HG02852 (cell line): ENCODE measurements around the gene CACNA1G.
A peak's percentile ranks its signal among the peaks of the same experiment; 100 is the strongest.

Experiments used
- ATAC-seq: cut with Tn5 transposase; IDR thresholded peaks from one replicate; pipeline ENCODE4 v1.9.1; 2021; ENCODE audit warnings: mild to moderate bottlenecking, moderate library complexity; ENCODE audit not compliant: unreplicated experiment

CACNA1G gene

DNA sequence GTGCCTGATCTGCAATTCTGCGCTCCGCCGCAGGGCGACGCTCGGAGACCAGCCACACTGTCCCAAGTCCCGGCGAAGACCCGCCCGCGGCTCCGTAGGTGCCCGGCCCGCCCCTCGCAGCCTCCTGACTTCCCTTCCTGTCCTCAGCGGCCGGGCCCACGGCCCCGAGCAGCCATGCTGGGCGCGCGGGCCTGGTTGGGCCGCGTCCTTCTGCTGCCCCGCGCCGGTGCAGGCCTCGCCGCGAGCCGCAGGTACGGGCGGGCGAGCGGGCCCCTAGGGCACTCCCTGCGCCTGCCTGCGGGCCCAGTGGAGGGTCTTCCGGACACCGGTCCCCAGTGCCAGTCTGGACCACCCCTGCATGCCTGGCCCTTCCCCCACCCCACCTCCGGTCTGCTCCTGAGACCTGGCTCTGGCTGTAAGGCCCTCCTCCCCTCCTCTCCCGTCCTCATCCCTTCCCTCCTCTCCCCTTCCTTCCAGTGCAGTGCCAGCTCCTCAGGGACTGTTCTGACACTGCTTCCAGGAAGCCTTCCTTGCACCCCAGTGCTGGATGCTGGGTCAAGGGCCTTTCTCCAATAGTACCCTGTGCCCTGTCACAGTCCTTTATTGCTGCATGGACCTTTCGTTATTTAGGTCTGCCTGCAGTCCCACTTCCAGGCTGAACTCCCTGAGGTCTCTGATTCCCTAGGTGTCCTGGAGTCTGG lies 13.3 kb upstream of the CACNA1G start, which contains the start of gene SPATA20:
Gene SPATA20, plus strand, starts transcription at position 140 of the 701 bp plus-strand sequence. Its CDS starts 35 bp downstream, at position 175.
- peak; percentile 70 for ATAC-seq

DNA sequence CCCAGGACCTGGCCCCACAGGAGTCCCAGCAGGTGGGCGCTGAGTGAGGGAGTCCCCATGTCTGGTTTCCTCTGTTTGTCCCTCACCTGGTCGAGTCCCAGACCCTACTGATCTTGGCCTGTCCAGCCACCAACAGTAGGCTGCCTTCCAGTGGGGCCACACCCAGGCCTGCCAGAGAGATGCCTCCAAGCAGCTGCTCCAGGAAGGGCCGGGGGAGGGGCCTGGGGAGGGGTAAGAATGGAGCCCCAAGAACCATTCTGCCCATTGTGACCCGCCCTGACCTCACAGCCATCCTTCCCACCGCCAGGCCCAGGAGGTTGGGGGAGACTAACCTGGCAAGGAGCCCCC lies 12.8 kb upstream of the CACNA1G start:
- no peak for ATAC-seq

DNA sequence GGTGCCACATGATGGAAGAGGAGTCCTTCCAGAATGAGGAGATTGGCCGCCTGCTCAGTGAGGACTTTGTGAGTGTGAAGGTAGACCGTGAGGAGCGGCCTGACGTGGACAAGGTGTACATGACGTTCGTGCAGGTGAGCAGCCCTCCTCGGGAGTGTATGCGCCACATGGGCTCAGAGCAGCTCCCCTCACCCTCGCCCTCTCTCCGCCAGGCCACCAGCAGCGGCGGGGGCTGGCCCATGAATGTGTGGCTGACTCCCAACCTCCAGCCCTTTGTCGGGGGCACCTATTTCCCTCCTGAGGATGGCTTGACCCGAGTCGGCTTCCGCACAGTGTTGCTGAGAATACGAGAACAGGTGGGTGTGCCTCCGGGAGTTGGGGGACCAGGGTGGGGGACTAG lies 11.7 kb upstream of the CACNA1G start:
- no peak for ATAC-seq

DNA sequence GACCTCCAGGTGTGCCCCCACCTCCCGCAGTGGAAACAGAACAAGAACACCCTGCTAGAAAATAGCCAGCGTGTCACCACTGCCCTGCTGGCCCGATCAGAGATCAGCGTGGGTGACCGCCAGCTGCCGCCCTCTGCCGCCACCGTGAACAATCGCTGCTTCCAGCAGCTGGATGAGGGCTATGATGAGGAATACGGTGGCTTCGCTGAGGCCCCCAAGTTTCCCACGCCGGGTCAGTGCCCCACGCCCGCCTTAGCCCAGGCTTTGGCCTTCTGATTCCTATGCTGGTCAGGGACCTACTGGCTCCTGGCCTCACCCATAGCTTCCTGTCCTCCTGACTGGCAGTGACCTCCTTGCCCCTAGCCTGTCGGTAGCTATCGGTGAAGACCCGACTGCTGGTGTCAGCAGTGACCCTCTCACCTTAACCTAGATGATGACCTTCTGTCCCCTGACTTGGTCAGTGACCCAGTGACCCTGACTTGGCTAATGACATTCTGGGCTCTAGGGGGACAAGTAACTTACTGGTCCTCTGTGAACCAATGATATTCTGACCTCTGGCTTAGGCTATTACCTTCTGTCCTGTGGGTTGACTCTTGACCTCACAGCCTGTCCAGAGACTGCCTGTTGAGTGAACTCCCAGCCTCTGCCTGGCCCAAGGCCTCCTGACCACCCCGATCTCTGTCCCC lies 11.1 kb upstream of the CACNA1G start:
- no peak for ATAC-seq

DNA sequence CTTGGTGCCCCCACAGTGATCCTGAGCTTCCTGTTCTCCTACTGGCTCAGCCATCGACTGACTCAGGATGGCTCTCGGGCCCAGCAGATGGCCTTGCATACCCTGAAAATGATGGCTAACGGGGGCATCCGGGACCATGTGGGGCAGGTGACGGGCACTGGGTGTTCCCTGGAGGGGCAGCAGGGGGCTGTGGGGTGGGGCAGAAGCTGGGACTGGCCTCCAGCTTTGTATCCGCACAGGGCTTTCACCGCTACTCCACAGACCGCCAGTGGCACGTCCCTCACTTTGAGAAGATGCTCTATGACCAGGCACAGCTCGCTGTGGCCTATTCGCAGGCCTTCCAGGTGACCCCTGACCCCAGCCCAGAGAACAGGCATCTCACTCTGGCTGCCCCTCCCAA lies 10.5 kb upstream of the CACNA1G start:
- ATAC-seq: no peak

DNA sequence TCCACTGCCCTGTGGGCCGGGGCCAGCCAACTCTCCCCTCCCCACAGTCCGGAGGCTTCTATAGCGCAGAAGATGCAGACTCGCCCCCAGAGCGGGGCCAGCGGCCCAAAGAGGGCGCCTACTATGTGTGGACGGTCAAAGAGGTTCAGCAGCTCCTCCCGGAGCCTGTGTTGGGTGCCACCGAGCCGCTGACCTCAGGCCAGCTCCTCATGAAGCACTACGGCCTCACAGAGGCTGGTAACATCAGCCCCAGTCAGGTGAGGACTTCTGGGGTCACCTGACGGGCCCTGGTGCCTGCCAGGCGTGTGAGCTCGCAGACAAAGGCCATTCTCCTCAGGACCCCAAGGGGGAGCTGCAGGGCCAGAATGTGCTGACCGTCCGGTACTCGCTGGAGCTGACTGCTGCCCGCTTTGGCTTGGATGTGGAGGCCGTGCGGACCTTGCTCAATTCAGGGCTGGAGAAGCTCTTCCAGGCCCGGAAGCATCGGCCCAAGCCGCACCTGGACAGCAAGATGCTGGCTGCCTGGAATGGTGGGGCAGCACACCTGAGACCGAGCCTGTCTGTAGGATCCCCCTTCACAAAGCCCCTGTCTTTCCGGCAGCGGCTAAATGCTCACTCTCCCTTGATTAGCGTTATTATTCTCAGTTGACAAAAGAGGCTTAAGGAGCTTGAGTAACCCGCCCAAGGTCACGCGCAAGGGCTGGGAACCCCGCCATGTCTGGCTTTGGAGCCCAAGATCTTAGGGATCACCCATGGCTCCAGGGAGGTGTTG lies 9.7 kb upstream of the CACNA1G start:
- ATAC-seq: no peak

DNA sequence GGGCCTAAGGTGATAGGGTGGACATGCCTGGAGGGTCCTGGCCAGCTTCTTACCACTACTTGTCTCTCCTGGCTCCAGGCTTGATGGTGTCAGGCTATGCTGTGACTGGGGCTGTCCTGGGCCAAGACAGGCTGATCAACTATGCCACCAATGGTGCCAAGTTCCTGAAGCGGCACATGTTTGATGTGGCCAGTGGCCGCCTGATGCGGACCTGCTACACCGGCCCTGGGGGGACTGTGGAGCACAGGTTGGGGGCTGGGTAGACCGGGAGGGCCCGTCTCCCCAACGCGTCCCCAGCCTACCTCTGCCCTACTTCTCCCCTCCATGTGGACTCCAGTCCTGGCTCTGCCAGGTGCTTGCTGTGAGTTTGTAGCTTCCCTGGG lies 9.1 kb upstream of the CACNA1G start:
- no peak for ATAC-seq

DNA sequence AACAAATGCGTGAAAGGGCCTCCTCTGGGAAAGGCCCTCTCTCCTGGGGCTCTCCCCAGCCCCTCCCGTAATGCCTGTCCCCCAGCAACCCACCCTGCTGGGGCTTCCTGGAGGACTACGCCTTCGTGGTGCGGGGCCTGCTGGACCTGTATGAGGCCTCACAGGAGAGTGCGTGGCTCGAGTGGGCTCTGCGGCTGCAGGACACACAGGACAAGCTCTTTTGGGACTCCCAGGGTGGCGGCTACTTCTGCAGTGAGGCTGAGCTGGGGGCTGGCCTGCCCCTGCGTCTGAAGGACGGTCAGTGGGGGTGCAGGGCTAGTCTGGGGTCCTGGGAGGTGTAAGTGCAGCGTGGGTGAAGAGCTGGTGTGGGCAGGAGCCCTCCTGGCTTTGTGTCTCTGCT lies 8.6 kb upstream of the CACNA1G start:
- no peak for ATAC-seq

DNA sequence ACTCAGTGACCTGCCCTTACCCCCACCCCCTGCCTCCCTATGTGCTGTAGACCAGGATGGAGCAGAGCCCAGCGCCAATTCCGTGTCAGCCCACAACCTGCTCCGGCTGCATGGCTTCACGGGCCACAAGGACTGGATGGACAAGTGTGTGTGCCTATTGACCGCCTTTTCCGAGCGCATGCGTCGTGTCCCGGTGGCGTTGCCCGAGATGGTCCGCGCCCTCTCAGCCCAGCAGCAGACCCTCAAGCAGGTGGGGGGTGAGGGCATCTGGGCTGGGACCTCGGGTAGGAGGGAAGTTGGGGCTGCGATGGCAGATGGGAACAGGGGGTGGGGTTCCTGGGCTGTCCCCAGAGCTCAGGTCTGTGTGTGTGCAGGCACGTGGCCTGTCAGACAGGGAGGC lies 6.3 kb upstream of the CACNA1G start:
- ATAC-seq: no peak

DNA sequence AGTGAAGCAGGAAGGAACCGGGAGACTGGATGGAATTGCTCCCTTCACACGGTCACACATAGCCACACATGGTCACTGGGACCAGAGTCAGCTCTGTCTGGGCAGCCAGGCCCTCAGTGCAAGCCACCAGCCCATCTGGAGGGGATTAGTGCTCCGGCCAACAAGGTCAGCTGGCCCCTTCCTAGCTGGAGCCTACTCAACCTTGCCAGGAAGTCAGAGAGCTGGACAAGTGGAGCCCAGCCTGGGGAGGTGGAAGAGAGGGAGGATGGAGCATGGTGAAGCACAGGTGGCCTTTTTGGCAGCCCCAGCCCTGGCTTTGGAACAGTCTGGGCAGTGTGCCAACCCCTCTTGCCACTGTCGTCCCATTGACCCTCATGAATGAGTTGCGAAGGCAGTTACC lies 3.7 kb upstream of the CACNA1G start:
- no peak for ATAC-seq

DNA sequence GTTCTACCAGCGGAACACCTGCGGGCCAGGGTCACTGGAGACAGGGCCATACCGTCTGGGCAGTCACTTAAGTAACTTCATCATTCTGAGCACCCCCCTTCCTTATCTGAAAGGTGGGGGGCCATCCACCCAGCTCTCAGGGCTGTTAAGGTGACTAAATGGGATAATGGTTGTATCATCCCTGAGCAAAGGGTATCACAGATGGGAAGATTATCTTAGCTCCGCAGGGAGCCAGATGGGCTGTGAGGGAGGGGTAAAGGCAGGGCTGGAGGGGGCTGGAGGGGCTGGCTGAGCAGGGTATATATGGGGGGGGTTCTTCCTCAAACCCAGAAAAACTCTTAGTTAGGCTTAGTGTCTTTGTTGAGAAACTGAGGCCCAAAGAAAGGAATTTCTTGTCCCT lies 2.9 kb upstream of the CACNA1G start:
- no peak for ATAC-seq

DNA sequence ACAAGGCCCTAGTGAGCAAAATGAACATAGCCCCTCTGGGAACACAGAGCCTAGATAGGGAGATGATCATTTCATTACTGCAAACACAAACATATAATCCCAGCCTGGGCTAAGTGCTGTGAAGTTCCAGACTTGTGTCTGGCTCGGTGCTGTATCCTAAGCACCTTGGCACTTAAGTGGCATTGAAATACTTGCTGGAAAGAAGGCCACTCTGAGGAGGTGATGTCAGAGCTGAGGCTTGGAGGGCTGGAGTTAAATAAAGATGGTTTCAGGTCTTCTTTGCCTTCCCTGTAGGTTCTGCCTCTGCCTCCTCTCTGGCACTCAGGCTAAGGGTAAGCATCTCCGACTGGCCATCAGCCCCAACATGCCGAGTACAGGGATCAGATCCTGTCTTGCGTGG lies 2.4 kb upstream of the CACNA1G start:
- no peak for ATAC-seq

DNA sequence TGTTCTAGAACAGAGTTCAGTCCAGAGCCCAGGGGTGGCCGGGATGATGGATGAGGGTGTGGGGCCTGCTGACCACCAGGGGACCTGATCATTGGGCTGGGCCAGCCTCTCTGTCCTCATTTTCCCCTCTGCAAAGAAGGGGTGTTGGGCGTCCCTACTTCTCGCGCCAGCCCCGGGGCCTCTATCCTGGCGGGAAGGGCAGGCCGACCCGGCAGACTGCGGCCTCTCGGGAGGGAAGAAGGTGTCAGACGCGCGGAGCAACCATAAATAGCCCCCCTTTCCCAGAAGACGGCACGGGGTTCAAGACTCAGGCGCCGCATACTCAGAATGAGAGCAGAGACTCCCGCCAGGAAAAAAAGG lies 2.0 kb upstream of the CACNA1G start:
- ATAC-seq: no peak

DNA sequence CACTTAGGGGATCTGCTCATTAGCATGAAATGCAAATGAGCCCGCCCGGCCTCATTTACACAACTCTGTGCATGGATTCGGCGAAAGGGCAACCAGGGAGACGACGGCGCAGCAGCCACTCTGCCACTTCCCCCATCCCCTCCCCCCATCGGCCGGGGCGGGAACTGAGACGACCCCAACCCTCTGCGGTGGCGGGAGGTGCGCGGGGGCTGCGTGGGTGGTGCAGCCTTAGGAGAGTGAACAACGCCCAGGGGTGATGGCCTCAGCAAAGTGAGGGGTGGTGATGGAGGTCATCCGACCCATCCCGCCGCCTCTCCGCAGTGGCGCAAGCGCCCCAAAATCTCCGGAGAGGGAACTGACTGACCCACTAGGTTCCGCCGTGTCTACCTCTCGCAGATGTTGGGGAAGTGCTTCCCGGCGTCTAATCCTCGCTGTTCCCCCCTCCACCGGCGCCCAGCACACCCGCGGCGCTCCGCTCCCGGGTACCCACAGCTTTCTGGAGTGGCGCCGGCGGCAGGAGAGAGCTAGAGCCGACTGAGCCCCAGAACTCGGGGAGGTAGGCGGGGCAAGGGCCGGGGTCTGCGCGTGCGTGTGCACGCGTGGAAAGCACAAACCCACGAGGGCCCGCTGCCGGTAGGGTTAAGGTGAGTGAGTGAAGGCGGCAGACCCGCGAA lies 1.4 kb upstream of the CACNA1G start:
- no peak for ATAC-seq

DNA sequence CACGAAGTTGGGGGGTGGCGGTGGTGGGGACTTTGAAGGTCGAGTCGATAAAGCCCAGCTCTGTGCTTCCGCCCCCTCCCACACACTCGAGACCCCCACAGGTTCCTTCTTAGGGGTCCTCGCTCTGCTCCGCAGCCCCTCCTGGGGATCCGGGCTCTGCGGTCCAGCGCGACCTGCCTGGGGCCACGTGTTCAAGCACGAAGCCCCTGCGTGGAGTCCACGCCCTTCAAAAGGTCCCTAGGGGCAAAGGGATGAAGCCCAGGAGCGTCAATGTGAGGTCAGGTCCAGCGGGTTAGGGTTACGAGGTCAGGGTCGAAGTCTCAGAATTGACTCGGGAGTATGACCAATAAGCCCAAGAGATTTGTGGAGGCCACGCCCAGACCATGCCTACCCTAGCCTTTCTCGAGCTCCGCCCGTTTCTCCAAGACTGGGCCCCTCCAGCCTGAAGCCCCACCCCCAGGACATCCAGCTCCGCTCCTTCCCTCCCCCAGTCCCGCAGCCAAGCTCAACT lies 786 bp upstream of the CACNA1G start:
- no peak for ATAC-seq

DNA sequence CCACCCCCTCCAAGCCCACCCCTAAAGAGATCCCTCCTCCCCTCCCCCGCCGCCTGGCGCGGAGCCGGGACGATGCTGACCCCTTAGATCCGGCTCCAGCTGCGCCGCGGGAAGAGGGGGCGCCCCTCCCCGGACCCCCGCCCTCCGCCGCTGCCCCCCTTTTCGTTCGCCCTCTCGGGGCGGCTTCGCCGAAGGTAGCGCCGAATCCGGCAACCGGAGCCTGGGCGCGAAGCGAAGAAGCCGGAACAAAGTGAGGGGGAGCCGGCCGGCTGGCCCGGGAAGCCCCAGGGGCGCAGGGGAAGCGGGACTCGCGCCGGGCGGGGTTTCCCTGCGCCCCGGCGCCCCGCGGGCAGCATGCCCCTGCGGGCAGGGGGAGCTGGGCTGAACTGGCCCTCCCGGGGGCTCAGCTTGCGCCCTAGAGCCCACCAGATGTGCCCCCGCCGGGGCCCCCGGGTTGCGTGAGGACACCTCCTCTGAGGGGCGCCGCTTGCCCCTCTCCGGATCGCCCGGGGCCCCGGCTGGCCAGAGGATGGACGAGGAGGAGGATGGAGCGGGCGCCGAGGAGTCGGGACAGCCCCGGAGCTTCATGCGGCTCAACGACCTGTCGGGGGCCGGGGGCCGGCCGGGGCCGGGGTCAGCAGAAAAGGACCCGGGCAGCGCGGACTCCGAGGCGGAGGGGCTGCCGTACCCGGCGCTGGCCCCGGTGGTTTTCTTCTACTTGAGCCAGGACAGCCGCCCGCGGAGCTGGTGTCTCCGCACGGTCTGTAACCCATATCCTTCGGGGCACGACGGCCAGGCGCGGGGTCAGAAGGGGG lies 623 bp downstream of the CACNA1G start:
- no peak for ATAC-seq

DNA sequence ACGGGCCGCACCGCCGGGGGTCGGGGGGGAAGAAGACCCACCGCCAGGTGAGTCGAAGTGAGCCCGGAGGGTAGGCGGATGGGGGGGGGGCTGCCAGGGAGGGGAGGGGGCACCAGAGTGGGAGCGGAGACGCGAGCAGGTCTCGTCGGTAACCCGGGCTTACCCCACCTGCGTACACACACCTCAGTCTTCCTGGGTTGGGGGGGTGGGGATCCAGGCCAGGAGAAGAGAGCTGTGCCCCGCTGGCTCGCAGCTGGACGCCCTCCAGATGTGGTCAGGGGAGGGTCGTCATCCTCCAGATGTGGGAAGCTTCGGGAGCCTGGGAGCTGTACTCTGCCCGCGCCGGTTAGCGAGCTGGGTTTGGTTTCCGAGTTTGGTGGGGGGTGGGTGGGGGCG lies 1.2 kb downstream of the CACNA1G start:
- no peak for ATAC-seq

DNA sequence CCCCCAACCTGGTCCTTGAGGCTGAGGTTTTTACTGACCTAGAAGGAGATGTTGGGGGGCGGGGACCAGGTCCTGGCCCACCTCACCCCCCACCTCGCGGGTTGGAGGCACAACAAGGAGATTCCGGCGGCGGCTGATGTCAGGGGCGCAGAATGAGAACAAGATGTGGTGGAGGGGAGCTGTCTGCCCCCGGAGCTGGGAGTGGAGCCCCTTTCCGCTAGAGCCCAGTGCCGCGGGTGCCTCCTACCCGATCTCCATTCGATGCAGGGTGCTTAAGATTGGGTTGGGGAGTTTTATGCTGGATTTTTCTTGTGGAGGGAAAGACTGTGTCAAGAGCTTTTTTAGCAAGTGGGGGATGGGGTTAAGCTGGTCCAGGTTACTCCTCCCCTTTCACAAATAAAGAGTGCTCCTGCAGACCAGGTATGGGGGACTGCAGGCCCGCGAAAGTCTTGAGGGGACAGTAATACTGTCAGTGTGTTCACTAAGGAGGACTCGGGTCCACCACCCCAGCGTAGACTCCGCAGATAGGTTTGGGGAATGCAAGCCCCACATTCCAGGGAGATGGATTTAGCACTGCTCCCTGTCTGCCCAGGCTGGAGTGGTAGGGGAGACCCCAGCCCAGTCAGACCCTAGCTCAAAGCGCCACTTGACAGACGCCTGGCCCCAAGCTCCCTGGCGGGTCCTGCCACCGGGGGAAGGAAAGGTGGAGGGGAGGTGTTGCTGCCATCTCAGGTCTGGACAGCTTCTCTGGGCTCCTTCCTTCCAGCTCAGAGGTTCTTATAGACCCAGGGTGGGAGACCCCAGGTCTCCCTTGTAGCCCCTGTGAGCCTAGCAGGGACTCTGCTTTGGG lies 2.0 kb downstream of the CACNA1G start:
- ATAC-seq: no peak

DNA sequence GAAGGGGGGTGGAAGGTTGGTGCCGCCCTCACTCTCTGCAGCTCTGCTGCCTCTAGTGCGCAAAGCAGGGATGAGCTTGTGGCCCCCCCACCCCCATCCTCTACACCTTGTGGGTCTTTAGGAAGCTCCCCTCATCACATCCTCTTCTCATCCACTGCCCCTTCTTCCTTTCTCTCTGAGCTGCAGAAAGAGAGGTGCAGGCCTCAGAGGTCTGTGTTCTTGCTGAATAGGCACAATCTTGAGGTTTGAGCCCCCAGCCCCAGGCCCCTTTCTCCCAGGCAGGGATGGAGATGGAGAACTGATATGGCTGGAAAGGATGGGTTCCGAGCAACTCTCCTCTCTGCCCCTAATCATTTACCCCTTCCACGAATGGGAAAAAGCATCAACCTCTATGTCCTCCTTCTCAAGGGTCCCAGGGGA lies 2.6 kb downstream of the CACNA1G start:
- ATAC-seq: no peak

DNA sequence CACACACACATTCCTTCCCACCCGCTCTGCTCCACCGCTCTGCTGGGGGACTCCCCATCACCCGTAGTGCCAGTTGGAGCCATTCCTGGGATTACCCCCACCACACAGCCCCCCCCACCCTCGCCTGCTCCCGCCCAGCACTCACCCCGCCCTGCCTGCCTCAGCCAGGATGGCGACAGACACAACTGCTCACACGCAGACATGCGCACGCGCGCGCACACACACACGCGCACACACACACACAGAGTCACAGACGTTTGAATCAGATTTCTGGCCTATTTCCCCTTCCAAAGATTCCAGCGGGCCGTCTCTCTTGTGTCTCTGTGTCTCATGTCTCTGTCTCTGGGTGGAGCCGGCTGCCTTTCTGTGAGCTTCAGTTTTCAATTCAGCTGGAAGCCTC lies 4.4 kb downstream of the CACNA1G start:
- no peak for ATAC-seq
